ENCODE measurements around the gene ELAPOR1. TPM values are rescaled to one million over a fixed set of nuclear protein-coding genes. Genes with fewer than 3 reads are reported as not detected.

The ELAPOR1 gene
- total RNA-seq, 3 donors from 2014 or later (not counting 1 experiment from before 2014, with no cell fraction given): 6.2 to 8.3 (median 6.3) TPM

DNA sequence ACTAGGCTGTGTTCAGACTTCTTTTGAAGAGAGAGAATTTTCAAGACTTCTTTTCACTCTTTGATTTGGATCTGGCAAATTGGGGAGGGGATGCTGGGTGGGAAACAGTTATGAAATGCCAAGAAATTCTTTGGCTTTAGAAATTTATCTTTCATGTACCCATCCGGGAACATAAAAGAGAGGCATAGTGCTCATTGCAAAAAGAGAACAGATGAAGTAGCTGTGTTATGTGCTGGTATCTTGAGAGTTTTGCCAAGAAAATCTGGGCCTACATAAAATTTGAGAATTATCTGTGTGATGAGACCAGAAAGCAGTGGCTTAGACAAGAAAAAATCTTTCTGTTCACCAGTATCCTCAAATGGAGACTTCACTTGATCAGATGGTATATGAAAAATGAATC, 19.0 kb upstream of the ELAPOR1 start:
- H3K27ac ChIP-seq (ENCODE audit: low read length): no peak overlapping the region
- no peak overlapping the region for H3K4me3 ChIP-seq (ENCODE audit: low read length)
- Mint-ChIP-seq H3K9me3 (no peaks in the 10 kb centered on the region), H3K27me3 (ENCODE audit: low read depth in 2 of 2) (no peaks in the 10 kb centered on the region), H3K27ac (no peak overlapping the region), H3K4me1 (peaks cover 30% of the 10 kb centered on the region in 2 donors), H3K4me3 (no peak overlapping the region), H3K36me3 (no peaks in the 10 kb centered on the region)
- 95% methylated on average over 1 of the region's 1 CpG for WGBS (ENCODE audit: insufficient coverage)
- peaks cover 26% of the 10 kb centered on the region for H3K36me3 ChIP-seq (ENCODE audit: control insufficient read depth, insufficient read depth, low read length)
- ATAC-seq (no peak), DNase-seq (no peak)
- TF ChIP-seq CTCF (IDR thresholded peaks at IDR 0.05): no peak
- H3K27me3 ChIP-seq (ENCODE audit: control insufficient read depth, insufficient read depth, low read length): no peaks in the 10 kb centered on the region
- peaks cover 21% of the 10 kb centered on the region for H3K4me1 ChIP-seq (ENCODE audit: control insufficient read depth, insufficient read depth, low read length)
- no peaks in the 10 kb centered on the region for H3K9me3 ChIP-seq (ENCODE audit: control insufficient read depth, insufficient read depth, low read length)
- intact Hi-C loops (cut with micrococcal nuclease): loop anchor here (5.0 kb wide), 2 partner anchors 53 to 348 kb away; partner anchors contain the start of genes STXBP3 and WDR47

GRCh38 chr1:109095631-109096030, 18.3 kb upstream of the ELAPOR1 start:
- H3K36me3 ChIP-seq (ENCODE audit: control insufficient read depth, insufficient read depth, low read length): peaks cover 26% of the 10 kb centered on the region
- Mint-ChIP-seq H3K27me3 (ENCODE audit: low read depth in 2 of 2) (no peaks in the 10 kb centered on the region), H3K27ac (no peak overlapping the region), H3K4me1 (peaks cover 29 to 31% of the 10 kb centered on the region in 2 donors), H3K4me3 (no peak overlapping the region), H3K36me3 (no peaks in the 10 kb centered on the region), H3K9me3 (no peaks in the 10 kb centered on the region)
- no peak overlapping the region for H3K27ac ChIP-seq (ENCODE audit: low read length)
- intact Hi-C loops (cut with micrococcal nuclease): no loop called here
- TF ChIP-seq CTCF (IDR thresholded peaks at IDR 0.05): no peak
- WGBS (ENCODE audit: insufficient coverage): 100% methylated on average over 1 of the region's 1 CpG
- DNase-seq: no peak
- no peak overlapping the region for H3K4me3 ChIP-seq (ENCODE audit: low read length)
- no peak for ATAC-seq
- H3K27me3 ChIP-seq (ENCODE audit: control insufficient read depth, insufficient read depth, low read length): no peaks in the 10 kb centered on the region
- no peaks in the 10 kb centered on the region for H3K9me3 ChIP-seq (ENCODE audit: control insufficient read depth, insufficient read depth, low read length)
- H3K4me1 ChIP-seq (ENCODE audit: control insufficient read depth, insufficient read depth, low read length): peaks cover 18% of the 10 kb centered on the region

DNA sequence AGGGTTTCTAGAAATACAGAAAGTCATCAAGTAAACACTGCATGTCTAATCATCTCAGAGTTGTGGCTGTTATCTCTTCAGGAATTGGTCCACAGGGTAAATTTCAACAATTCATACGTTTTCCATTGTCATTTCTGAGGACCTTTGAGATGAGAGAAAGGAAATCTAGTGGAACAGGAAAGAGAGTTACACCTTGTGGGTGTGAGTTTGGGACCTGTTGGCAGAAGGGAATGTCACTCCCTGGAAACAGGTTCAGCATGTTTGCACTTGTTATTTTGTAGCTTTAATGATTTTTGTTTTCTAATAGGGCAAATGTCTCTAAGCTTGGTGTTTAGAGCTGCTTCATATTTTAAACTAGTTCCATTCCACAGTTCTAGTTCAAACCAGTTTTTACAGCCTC, 17.8 kb upstream of the ELAPOR1 start:
- peaks cover 31 to 33% of the 10 kb centered on the region in 2 donors for H3K4me1 Mint-ChIP-seq

More for the DNA sequence above, 17.8 kb upstream of the ELAPOR1 start:
- Mint-ChIP-seq H3K36me3 (no peaks in the 10 kb centered on the region), H3K4me3 (no peak overlapping the region), H3K9me3 (no peaks in the 10 kb centered on the region), H3K27ac (no peak overlapping the region), H3K27me3 (ENCODE audit: low read depth in 2 of 2) (no peaks in the 10 kb centered on the region)
- intact Hi-C loops (cut with micrococcal nuclease): no loop called here
- no peaks in the 10 kb centered on the region for H3K9me3 ChIP-seq (ENCODE audit: control insufficient read depth, insufficient read depth, low read length)
- no peak overlapping the region for H3K4me3 ChIP-seq (ENCODE audit: low read length)
- TF ChIP-seq CTCF (IDR thresholded peaks at IDR 0.05): no peak
- H3K4me1 ChIP-seq (ENCODE audit: control insufficient read depth, insufficient read depth, low read length): peaks cover 21% of the 10 kb centered on the region
- DNase-seq (no peak), ATAC-seq (no peak)
- no peak overlapping the region for H3K27ac ChIP-seq (ENCODE audit: low read length)
- no peaks in the 10 kb centered on the region for H3K27me3 ChIP-seq (ENCODE audit: control insufficient read depth, insufficient read depth, low read length)
- WGBS (ENCODE audit: insufficient coverage): 92% methylated on average over 1 of the region's 1 CpG
- peaks cover 26% of the 10 kb centered on the region for H3K36me3 ChIP-seq (ENCODE audit: control insufficient read depth, insufficient read depth, low read length)
